ENCODE data around the gene FANCI. TPM values are rescaled to one million over a fixed set of nuclear protein-coding genes. Genes with fewer than 3 reads are reported as not detected.

The FANCI gene
- polyA plus RNA-seq, 3 donors, result 31.5 to 38.8 (median 38.3) TPM

DNA sequence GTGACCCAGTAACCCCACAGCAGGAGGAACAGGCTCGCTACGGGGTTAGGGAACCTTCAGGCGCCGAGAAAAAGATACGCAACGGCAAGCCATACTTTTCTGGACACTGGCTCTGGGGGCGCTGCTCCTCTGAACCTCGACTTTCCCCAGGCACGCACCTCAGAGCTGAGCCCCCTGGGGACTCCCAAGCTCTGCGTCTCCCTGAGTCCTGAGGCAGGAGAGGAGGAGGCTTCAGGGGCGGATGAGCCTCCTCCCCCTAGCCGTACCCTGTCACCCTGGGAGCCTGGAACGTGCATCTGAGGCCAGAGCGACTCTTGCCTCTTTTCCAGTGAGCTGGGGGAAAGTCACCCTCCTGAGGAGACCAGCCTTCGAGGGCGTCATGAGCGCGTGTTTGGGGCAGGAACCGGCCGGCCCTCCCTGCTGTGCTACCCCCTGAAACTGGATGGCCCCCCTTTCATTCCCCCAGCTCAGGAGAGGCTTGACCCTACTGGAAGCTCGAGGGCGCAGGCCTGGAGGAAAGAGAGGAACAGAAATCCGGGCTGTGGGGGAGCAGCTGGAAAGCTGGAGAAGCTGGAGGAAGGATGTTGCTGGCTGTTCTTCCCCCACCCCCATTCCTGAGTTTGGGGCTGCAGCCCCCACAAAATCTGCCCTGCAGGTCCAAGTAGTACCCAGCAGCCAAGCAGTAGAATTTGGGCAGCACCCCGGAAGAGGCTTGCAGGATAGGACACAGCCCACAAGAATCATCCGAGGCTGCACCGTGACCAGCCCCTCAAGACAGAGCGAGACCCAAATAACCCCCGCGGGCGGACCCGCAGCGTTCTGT, 115.9 kb downstream of the FANCI start:
- DNase-seq (ENCODE audit: low read depth in 3 of 3, low spot score in 2 of 3), result no peak

DNA sequence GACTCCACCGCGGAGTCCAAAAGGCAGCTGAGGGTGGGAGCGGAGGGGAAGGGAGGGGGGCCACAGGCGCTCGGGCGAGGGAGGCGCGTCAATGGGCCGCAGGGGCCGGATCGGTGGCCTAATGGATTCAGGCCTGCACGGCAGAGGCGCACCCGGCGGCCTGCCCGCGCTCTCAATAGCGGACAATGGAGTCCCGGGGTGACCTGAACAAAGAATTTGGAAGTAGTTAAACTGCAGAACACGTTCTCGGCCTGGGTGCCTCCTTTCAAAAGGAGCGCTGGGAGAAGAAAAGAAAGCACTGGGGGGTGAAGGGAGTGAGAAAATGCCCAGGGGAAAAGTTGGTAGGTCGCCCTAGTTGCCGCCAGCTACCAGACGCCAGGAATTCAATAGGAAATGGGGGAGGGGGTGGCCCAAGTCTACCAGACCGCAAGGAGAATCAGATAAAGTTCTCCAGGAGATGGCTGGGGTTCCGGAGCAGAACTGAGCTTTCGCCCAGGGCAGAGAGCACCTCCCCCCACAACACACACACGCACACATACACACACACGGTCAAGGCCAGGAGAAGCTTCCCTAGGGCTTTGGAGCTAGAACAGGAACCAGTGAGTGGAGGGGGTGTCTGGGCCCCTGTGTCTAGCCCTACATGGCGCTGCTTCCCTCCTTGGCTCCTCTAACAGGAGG, 116.7 kb downstream of the FANCI start:
- DNase-seq (ENCODE audit: low read depth in 3 of 3, low spot score in 2 of 3), result no peak

DNA sequence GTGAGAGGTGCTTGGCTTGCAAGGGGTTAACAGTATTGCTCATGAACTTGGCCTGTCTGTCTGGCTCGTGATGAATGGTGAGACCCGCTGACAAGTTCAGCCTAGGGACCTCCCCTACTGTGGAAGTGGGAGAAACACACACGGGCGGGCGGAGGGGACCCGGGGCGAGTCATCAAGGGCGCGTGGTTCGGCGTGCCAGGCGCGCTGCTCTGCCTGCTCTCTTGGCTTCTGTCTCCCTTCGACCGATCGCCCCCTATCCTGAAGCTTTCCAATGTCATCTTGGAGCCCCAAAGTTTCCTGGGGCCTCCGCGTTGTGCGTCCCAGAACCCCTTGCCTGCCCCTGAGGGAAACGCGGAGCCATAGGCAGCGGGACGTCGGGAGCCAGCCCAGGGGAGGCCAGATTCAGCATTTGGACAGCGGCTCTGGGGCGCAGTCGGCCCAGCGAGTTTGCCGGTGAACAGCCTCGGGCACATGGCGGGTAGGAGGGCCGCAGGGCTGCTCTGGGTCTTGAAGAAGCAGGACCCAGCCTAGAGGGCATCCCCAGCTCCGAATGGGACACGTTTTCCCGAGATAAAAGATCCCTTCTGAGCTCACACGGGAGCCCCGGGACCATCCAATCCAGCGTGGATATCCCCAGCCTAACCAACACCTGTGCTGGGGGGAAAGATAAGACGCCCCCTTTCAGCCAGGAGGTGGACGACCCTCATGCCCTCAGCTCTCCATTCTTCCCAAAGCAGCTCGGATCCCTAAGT, 117.8 kb downstream of the FANCI start:
- DNase-seq (ENCODE audit: low read depth in 3 of 3, low spot score in 2 of 3), result peak in 2 of 3 donors; percentile 47 to 71

DNA sequence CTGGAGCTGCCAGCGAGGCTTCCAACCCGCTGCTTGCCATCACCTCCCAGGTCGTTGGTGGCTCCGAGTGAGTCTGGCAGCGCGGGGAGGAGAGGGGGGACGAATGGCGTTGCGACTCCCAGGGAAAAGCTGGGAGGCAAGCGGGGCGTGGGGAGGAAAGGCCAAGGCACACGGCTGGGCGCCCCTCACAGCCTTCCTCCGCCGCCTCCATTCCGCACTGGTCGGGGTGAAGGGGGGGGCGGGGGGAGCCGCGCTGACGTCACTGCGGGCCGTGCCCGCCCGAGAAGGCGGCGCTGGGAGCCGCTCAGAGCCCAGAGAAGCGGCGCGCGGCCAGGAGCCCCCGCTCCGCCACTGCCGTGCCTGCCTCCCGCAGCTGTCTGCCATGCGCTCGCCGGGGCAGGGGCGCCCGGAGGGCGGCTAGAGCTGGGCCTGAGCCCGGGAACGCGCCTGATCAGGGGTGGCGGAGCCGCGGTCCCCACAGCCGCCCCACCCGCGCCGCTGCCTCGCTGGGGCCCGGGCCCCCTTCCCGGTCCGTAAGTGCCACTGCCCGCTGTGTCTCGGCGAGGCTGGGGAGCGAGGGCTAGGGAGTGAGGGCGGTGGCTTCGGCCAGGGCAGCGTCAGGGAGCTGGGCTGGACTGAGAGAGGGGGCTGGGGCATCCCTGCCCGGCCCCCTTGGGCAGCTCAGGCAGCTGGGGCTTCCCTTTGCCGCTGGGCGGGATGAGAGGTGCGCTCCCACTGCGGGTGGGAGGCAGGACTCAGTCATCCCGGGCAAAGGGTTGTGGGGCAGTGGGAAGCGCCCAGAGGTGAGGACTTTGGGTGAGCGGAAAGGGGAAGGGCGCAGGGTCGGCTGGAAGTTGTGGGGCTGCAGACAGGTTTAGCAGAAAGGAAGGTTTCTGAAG, 118.7 kb downstream of the FANCI start:
- DNase-seq (ENCODE audit: low read depth in 3 of 3, low spot score in 2 of 3), result no peak

DNA sequence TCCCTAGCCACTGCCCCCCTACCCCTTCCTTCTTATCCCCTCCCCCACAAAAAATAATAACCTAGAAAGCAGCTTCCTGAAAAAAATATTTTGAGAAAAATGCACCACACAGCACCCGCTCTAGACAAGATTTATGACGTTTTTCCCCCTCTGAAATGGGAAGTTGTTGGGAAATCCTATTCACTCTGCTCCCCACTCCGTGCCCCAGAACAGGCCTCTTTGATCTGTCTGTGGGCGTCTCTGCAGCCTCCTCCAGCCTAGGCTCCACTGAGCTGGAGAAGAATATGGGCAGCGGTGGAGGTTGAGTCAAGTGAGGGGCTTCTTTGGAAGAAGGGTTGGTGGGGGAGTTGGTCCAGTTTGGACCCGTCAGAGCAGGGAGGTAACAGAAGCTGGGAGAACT, 119.4 kb downstream of the FANCI start:
- DNase-seq (ENCODE audit: low read depth in 3 of 3, low spot score in 2 of 3), result no peak

DNA sequence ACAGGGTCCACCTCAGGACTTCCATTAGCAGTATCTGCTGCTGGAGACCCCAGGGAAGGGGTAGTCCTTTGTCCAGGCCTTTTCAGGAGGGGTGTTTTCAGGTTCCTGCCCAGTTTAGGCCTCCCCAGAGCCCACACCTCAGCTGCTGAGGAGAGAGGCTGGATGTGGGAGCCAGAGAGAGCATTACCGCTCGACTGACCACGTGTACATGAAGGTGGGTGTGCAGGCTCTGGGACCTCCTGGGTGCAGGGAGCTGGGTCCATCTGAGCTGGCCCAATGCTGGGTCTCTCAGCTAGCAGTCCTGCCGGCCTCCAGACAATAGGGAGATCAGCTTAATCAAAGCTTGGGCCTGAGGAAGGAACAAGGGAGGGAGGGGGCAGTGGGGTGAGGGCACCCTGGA, 120.0 kb downstream of the FANCI start:
- no peak for DNase-seq (ENCODE audit: low read depth in 3 of 3, low spot score in 2 of 3)

DNA sequence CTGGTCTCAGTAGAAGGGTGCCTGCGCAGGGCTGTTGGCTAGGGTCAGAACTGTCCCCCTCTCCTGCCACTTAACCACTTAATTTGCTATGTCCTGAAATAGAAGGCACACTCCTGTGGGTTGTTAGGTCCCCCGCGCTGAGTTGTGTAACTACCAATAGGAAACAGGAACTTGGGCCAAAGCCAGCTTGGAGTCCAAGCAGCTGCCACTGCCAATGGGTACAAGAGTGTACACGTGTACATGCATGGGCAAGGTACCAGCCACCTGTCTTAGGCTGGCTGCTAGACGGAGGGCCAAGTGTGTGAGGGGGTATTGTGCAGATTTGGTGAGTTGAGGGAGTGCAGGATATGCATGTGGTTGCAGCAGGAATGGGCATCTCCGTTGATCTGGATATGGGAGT, 120.6 kb downstream of the FANCI start:
- DNase-seq (ENCODE audit: low read depth in 3 of 3, low spot score in 2 of 3), result no peak

DNA sequence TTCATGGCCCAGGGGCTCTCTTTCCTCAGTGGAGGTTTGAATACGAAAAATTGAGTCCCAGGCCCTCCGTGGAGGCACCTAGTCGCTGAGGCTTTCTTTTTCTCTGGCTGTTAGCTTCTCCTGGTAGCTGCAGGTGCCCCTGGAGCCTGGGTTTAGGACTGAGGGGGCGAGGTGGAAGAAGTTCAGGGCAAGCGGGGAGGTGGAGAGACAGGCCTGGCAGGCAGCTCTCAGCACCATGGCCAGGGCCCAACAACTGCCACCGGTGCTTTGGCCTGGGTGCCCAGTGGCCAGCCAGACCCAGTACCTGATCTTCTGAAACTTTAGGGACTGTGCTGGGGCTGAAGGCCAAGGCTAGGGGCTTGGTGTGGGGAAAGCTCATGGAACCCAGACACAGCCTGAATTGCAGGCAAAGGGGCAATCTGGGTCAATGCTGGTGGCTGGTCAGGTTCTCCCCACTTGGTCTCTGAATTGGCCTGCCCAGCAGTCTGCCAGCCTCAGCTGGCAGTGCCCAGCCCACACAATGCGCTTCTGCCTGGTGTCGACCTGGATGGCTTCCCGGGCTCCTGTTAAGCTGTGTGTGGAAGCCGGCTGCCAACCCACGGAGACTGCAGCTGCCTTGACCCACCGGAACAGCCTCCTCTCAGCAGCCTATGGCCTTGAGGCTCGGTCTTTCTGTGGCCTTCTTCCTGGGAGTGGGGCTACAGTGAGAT, 121.1 kb downstream of the FANCI start:
- DNase-seq (ENCODE audit: low read depth in 3 of 3, low spot score in 2 of 3), result no peak

DNA sequence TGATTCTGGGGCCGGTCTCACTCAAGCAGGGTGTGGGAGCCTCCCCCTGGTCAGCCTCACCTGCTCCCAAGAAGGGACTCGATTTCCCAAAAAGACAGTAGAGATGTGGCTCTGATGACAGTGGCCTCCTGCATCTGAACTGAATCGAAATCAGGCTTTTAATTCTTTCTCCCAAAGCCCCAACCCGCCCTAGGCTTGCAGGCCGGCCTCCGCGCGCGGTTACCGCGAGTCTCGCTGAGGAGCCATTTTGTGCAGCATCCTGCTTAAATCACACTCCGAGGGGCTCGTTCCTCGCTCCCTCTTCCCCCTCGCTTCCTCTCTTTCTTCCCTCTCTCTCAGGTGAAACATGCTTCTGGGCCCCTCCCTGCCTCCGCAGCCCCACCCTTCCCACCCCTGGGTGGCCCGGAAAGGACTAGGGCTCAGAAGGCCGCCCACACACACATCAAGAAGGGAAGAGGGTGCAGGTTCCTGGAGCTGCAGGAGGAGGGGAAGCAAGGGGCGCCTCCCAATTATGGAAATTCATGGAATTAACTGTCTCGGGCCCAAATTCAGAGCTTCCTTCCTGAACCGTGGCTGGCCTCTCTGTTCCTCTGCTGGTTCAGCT, 121.8 kb downstream of the FANCI start:
- DNase-seq (ENCODE audit: low read depth in 3 of 3, low spot score in 2 of 3), result no peak

Other genes starting within 250 kb of the FANCI start
- gene ABHD2, start 155.5 kb upstream of the FANCI start, polyA plus RNA-seq (ENCODE audit: insufficient read length in 3 of 3), result 10 to 100 TPM; 32.7 to 35.7 (median 33.8) TPM
- not detected for gene RLBP1, start 22.4 kb upstream of the FANCI start, polyA plus RNA-seq (ENCODE audit: insufficient read length in 3 of 3)
- 10 to 100 TPM; 47.8 to 50.2 (median 48.0) TPM for gene POLG, start 90.8 kb downstream of the FANCI start, polyA plus RNA-seq (ENCODE audit: insufficient read length in 3 of 3)

Data from right renal cortex interstitium (tissue), 3 donors.